GM18519 (cell line): Measurements from ENCODE around the gene ZNF552.

Experiments
- ATAC-seq: cut with Tn5 transposase; IDR thresholded peaks from one replicate; pipeline ENCODE4 v1.9.1; 2021; ENCODE audit warnings: mild to moderate bottlenecking, moderate library complexity; ENCODE audit not compliant: unreplicated experiment, low FRiP score

ZNF552 gene

GRCh38 chr19:57779220-57779845 lies 35.4 kb downstream of the ZNF552 start:
- ATAC-seq, result no peak

DNA sequence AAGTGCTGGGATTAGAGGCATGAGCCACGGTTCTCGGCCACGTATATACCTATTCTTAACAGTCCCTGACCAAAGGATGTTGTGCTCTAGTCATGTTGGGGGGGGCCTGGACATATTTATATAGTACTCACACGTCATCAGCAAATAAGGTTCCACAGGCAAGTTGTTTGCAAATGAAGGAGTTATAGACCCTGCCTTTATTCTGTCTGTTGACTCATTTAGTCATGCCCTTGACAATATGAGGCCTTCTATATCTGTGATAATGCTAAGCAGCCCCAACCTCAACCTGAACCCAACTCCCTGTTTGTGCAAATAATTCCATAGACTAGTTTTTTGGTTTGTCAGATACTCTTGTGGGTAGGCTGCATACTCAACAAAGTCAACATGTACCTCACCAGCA lies 36.4 kb downstream of the ZNF552 start:
- no peak for ATAC-seq

- ATAC-seq, result no peak
These were observed 37.9 kb downstream of the ZNF552 start for GRCh38 chr19:57776764-57777296.

GRCh38 chr19:57773488-57773887 lies 41.2 kb downstream of the ZNF552 start:
- no peak for ATAC-seq

DNA sequence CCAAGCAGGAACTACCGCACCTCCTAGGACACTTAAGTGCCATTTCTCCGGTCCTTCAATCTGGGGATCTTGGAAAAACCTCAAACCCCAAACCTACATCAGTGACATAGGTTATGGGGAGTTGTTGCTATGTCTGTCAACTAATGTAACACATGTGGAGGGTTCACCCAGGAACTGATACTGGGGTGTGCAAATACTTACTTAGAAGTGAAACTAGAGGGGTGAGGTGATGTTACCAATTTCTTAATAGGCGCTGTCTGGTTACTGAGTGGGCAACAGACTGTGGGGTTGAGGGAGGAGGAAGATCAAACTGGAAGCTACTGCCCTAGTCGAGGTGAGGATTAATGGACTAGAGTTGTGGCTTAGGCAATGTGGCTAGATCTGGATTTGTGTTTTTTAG lies 43.3 kb downstream of the ZNF552 start:
- no peak for ATAC-seq

DNA sequence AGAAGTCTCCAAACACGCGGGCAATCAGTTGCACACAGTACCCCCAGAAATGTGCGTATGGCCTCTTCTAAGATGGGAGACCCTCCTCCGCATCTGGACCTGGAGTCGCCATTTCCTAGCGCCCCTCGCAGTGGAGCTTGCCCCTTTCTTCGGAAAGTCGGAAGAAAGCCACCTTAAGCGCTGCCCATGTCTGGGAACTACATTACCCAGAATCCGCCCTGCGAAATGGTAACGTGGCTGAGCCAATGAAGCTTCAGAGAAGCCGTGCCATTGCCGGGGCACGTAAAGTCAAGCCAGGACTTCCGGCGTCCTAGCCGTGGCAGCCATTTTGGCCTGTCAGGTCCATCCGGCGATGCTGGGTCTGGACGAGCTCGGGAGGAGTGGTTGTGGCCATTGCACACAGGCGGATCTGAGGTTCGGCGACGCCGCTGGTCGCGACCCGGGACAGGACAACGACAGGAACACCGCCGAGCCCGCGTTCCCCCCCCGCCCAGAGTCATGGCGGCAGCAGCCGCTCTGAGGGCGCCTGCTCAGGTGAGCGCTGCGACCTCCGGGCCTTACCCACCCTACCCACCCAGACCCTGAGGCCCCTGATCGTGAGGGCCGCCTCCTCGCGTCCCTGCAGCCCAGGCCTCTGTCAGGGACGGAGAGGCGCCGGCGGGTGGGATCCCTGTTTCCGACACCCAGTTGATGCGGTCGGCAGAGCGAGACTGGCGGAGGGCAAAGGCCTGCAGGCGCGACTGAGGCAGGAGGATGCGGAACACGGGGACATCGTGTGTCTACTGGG lies 45.2 kb downstream of the ZNF552 start, which contains the start of gene ZNF586:
TSS of gene ZNF586 (plus strand) at position 332 of the 787 bp plus-strand sequence. CDS start at position 499, 167 bp downstream.
- peak; percentile 92 for ATAC-seq

DNA sequence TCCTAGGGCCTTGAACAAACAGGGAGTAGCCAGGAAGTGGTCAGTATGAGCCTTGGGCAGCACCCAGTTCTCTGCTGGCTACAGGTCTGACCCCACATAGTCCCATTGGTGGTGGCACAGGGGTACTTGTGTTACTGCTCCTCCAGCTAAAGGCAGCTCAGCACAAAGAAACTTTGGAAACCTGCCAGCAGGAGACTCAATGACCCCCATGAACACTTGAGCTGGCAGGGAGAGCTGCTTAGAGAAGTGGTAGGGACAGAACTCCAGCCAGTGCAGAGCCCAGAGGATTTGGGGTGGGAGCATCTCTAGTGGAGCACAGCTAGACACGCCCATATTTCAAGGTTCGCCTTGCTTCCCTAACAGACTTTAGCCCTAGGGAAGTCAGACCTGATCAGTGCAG lies 55.6 kb downstream of the ZNF552 start:
- no peak for ATAC-seq

DNA sequence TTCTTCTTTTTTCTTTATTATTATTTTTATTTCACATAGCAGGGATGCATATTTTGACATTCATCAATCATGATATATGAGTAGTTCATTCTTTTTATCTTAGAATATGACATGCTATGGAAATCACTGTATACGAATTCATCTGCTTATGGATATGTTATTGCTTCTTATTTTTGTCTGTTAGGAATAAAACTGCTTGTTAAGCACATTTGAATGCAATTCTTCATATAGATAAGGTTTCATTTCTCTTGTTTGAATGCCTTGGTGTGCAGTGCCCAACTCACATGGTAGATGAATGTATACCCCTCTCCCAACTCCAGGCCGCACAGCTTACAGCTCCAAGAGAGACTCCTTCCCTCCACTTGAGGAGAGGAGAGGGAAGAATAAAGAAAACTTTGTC lies 56.8 kb downstream of the ZNF552 start:
- no peak for ATAC-seq
